ENCODE results near the gene MS4A8. TPM values are rescaled to one million over a fixed set of nuclear protein-coding genes. Genes with fewer than 3 reads are reported as not detected.
A peak's percentile ranks its signal among the peaks of the same experiment; 100 is the strongest.

MS4A8 gene
- total and polyA plus RNA-seq, 10 of the 15 experiments (the other 5 are each of a cell fraction or from before 2014, with no cell fraction given): 0.04 TPM; not detected in 9

GRCh38 chr11:60700689-60701468, 1.5 kb downstream of the MS4A8 start:
- Histone ChIP-seq H2AFZ (ENCODE audit: control insufficient read depth, low read depth, low read length) (no peak overlapping the region), H3K27ac (ENCODE audit: control insufficient read depth, insufficient read depth) (no peak overlapping the region), H3K36me3 (ENCODE audit: control insufficient read depth in 2 of 2, insufficient read depth in 2 of 2, low read length in 1 of 2) (no peaks in the 10 kb centered on the region), H3K27me3 (replicated peaks in 1 of 2; ENCODE audit: control insufficient read depth in 2 of 2, insufficient read depth in 2 of 2, low read length in 1 of 2) (no peaks in the 10 kb centered on the region), H3K9ac (ENCODE audit: control insufficient read depth, insufficient read depth, low read length) (no peak overlapping the region), H3K4me1 (ENCODE audit: control insufficient read depth, insufficient read depth, low read length) (no peaks in the 10 kb centered on the region), H3K4me3 (no peak overlapping the region), H3K79me2 (ENCODE audit: control insufficient read depth, insufficient read depth, low read length) (no peaks in the 10 kb centered on the region), H3K9me3 (replicated peaks; ENCODE audit: control insufficient read depth, insufficient read depth, low read length) (no peaks in the 10 kb centered on the region), H3K4me2 (ENCODE audit: control insufficient read depth, insufficient read depth) (no peak overlapping the region), H4K20me1 (ENCODE audit: control insufficient read depth, insufficient read depth) (no peaks in the 10 kb centered on the region)
- intact Hi-C loops (cut with micrococcal nuclease; ENCODE audit: unreplicated experiment) (loop anchor here (1.0 to 5.0 kb wide), 3 partner anchors 62 to 196 kb away; no protein-coding TSS in a partner anchor), in situ Hi-C loops (cut with MboI) (no loop called here)
- BruUV-seq (replicated peaks): no TSS peak
- SMC1A ChIA-PET (ENCODE audit: uncharacterized antibody, unreplicated experiment): interaction anchor here (0.7 to 5.0 kb wide), 13 partner anchors 12 to 85 kb away, joined by 3 to 45 read pairs (median 4); partner anchors contain the start of gene MS4A15
- ATAC-seq (peak; percentile 87), FAIRE-seq (no peak), DNase-seq (ENCODE audit: low read depth, low spot score) (no peak)
- TF ChIP-seq RAD21 (IDR thresholded peaks at IDR 0.05; ENCODE audit: insufficient read depth, low read depth, low read length): peak; percentile 64
- no peak for TF ChIP-seq YY1 (IDR thresholded peaks at IDR 0.05; ENCODE audit: low read depth, low read length)
- no peak for TF ChIP-seq CREM (IDR thresholded peaks at IDR 0.05; ENCODE audit: low read depth)
- TF ChIP-seq SMC3 (IDR thresholded peaks at IDR 0.05; ENCODE audit: borderline replicate concordance, low read length): peak; percentile 46; the same call in 1 of the 2 replicates
- TF ChIP-seq CTCF (IDR thresholded peaks at IDR 0.05 in 2 of 3, conservative IDR thresholded peaks at IDR 0.05 in 1 of 3; ENCODE audit: control insufficient read depth in 2 of 3, extremely low read depth in 1 of 3, insufficient read depth in 1 of 3, low read depth in 3 of 3, low read length in 3 of 3): peak; percentile 54 to 56 (median 55); a peak in 5 of 6 replicates
- RAD21 ChIA-PET (ENCODE audit: unreplicated experiment): interaction anchor here (1.6 to 2.9 kb wide), 5 partner anchors 56 to 187 kb away, joined by 5 to 21 read pairs (median 7); partner anchors contain the start of gene MS4A15
- POLR2A ChIA-PET: interaction anchor here (1.6 kb wide), 1 partner anchor 62 kb away, joined by 6 read pairs; no protein-coding TSS in a partner anchor
- WGBS (ENCODE audit: insufficient coverage, insufficient replicate concordance, low lambda C conversion rate, missing lambda C conversion rate): 64% methylated on average over 14 of the region's 14 CpGs
- CTCF ChIA-PET: interaction anchor here (1.0 to 5.6 kb wide), 15 partner anchors 9 to 198 kb away, joined by 3 to 84 read pairs (median 4); partner anchors contain the start of gene MS4A15

Measured in GM12878 (cell line).